Stimulated activated CD4-positive, alpha-beta T cell treated with anti-CD3 and anti-CD28 coated beads, Interleukin-1b, Interleukin-23, amount 100 ng/mL, for 1 hour (primary cell): ENCODE measurements around the gene BANF1.

Source experiments
- DNase-seq, 2 donors: peaks; one replicate each; pipeline ENCODE4 v3.0.0-alpha.2; 2020; ENCODE audit warnings: low read depth in 2 of 2

The BANF1 gene, protein sequence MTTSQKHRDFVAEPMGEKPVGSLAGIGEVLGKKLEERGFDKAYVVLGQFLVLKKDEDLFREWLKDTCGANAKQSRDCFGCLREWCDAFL

DNA sequence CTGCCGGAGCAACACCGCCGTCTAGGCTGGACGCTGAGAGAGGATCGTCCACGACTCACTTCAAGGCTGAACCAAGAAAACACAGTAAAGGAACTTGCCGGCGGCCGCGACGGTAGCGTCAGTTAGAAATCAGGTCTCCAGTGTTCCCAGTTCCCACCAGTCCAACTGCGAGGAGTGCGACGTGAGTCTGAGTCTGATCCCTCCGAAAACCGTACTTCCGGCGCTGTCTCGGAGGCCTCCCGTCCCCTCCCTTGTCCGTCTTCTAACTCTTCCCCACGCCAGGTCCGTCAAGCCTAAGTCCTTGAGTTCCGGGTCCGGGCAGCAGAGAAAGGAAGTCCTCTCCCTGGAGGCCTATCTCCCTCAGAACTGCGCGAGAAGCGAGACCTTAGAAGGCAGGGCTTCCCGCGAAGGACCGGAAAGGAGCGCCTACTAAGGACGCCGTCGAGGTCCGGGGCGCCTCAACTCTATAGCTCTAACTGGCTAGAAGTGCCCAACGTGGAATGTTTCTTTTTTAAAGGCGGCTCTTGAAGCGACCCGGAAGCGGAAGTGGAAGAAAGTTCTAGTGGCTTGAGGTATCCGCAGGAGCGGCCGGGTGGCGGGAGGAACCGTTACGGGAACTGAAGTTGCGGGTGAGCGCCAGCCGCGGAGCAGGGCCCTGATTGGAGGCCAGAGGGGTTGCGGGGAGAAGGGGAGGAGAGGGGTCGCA is at the start of gene BANF1, which contains the start of gene EIF1AD:
Gene BANF1 (plus strand): TSS at position 562 of the 706 bp plus-strand sequence. CDS start 748 bp downstream, outside the sequence.
Gene EIF1AD (minus strand): TSS at position 216 of the 706 bp plus-strand sequence. CDS start 1,768 bp downstream, outside the sequence.
- DNase-seq, result peak; percentile 70 to 74

DNA sequence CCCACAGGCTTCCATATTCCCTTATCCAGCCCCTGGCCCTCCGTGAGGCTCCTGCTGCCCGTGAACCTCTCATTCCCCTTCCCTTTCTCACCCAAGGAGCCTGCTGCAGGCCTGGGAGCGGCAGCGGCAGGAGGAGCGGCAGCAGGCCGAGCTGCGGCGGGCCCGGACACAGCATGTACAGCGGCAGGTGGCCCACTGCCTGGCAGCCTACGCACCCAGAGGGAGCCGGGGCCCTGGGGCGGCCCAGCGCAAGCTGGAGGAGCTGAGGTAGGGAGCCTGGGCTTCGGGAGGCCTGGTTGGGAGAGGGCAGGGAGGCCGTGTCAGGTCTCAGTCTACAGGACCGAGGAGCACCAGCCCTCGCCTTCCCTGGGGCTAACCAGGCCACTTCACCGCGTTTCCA is 48.8 kb upstream of the BANF1 start:
- DNase-seq, result no peak

DNA sequence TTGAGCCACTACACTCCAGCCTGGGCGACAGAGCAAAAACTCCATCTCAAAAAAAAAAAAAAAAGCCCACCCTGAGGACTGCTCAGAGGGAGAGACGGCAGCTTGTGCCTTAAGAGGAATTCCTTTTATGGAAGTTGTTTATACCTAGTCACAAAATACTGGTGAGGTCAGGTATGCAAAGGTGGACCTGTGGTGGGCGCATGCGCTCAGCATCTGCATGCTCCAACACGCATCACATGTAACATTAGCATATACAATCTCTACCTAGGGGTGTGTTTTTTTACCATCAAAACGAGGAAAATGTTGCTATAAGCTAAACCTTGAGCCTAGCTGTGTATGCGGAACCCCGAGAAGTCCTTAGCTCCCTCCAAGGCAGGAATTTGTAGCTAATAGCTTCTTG is 47.5 kb upstream of the BANF1 start:
- no peak for DNase-seq

DNA sequence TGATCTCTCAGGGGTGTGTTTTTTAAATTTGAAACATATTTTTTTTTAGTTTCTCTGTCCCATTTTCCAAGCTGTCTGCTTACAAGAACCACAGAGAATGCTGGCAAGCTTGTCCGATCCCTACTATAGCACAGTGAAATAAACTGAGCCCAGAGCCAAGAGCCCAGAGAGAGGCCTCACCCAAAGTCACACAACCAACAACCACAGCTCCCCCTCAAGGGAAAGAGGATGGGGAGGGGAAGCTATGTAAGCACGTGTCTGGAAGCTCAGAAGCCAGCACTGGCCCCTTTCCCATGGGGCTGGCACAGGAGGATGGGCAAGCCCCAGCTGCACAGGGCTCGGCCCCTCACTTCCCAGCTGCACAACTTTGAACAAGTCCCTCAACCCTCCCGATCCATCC is 44.0 kb upstream of the BANF1 start:
- DNase-seq, result no peak

DNA sequence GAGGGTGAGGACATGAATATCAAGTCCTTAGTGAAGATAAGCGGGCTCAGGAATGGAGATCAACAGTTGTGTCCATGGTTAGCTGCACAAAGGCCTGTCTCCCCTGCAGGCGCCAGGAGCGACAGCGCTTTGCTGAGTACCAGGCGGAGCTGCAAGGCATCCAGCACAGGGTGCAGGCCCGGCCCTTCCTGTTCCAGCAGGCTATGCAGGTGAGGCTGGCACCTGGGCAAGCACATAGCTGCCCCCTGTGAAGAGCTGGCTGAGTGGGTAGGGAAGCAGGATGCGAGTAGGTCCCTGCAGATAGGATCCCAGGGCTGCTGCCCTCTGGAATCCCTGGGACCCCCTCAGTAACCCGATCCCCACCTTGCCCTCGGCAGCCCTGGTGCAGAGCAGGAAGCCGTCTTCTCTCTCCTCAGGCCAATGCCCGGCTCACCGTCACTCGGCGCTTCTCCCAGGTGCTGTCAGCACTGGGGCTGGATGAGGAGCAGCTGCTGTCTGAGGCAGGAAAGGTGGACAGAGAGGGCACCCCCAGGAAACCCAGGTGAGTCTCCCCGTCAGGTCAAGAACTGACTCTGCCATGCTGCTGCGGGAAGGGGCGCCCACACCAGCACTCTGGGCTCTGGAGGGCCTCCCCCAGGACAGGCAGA is 43.4 kb upstream of the BANF1 start:
- no peak for DNase-seq

DNA sequence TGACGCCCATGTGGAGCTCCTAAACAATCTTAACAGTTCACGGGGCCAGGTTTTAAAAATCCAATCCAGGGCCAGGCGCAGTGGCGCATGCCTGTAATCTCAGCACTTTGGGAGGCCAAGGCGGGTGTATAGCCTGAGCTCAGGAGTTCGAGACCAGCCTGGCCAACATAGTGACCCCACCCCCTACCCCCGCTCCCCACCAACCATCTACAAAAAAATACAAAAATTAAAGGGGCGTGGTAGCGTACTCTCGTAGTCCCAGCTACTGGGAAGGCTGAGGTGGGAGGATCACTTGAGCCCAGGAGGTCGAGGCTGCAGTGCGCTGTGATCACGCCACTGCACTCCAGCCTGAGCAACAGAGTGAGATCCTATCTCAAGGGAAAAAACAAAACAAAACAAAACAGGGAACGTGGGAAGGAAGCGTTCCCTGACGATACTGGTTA is 41.5 kb upstream of the BANF1 start:
- no peak for DNase-seq

DNA sequence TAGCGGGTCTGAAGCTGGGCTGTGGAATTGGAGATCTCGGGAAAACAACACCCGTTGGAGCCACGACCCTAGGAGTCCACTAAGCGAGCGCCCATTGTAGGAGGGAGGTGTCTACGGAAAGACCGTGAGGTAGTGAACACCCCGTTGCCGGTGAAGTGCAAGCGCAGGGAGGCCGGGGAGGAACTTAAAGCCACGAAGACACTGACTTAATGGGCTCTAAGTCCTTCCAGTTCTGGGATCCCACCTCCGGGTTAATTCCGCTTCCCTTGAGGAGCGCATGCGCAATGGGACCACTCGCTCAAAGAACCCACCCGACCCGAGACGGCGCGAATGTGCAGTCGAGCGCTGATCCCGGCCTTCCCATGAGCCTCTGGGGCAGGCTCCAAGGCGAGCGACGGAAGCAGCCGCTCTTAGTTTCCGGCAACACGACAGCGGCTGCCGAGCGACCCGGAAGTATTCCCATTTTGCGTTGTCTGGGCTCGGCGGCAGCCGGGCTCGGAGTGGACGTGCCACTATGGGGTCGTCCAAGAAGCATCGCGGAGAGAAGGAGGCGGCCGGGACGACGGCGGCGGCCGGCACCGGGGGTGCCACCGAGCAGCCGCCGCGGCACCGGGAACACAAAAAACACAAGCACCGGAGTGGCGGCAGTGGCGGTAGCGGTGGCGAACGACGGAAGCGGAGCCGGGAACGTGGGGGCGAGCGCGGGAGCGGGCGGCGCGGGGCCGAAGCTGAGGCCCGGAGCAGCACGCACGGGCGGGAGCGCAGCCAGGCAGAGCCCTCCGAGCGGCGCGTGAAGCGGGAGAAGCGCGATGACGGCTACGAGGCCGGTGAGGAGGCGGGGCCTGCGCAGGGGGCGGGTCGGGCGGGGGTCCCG is 40.8 kb upstream of the BANF1 start, which contains the start of gene SART1:
Gene SART1 (plus strand): TSS at position 468 of the 874 bp plus-strand sequence. CDS start 47 bp downstream, at position 515.
- DNase-seq, result peak; percentile 79 to 90

DNA sequence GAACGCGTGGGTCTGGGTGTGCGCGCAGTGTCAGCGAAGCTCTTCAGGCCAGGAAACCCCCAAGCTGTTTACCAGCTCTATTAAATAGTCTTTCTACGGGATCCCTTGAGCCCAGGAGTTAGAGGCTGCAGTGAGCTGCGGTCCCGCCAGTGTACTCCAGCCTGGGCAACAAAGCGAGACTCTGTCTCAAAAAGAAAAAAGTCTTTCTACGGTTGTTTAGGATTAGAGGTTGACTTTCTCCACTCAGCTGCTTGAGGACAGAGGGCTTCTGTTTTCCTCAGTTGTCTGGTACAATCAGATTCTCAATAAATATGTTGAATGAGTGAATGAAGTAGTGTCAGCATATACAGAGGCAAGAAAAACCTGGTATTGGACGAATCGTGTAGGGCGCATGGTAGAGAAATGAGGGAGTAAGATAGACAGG is 40.1 kb upstream of the BANF1 start:
- no peak for DNase-seq

DNA sequence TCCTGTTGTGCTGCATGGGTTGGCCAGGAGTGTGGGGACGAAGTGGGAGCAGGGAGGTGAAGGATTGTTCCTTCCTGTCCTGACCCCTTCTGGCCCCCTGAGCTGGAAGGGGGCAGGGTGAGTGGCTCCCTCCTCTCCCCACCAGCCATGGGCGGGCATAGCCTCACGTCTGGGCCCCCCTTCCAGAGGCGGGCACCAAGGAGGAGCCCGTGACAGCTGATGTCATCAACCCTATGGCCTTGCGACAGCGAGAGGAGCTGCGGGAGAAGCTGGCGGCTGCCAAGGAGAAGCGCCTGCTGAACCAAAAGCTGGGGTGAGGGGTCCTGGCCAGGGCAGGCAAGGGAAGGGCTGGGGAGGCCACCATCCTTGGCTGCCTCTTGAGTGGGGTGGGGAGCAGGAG is 37.4 kb upstream of the BANF1 start:
- no peak for DNase-seq

DNA sequence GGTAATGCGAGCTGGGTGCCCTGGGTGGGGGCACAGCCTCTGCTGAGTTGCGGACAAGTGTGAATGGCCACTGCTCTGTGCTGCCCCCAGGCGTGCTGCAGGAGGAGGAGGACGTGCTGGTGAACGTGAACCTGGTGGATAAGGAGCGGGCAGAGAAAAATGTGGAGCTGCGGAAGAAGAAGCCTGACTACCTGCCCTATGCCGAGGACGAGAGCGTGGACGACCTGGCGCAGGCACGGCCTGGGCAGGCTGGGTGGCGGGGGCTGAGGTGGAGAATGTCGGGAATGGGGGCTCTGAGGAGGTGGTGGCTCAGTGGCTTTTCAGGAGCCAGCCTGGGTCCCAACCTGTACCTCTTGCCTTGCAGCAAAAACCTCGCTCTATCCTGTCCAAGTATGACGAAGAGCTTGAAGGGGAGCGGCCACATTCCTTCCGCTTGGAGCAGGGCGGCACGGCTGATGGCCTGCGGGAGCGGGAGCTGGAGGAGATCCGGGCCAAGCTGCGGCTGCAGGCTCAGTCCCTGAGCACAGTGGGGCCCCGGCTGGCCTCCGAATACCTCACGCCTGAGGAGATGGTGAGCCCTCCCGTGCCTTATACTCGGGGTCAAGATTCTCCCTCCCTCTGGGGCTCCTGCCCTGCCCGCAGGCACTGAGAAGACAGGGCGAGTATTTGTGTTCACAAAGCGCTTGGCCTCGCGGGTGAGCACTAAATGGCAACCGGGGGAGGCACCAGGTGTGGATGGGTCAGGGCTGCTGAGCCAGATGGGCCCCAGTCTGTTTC is 36.1 kb upstream of the BANF1 start:
- no peak for DNase-seq

DNA sequence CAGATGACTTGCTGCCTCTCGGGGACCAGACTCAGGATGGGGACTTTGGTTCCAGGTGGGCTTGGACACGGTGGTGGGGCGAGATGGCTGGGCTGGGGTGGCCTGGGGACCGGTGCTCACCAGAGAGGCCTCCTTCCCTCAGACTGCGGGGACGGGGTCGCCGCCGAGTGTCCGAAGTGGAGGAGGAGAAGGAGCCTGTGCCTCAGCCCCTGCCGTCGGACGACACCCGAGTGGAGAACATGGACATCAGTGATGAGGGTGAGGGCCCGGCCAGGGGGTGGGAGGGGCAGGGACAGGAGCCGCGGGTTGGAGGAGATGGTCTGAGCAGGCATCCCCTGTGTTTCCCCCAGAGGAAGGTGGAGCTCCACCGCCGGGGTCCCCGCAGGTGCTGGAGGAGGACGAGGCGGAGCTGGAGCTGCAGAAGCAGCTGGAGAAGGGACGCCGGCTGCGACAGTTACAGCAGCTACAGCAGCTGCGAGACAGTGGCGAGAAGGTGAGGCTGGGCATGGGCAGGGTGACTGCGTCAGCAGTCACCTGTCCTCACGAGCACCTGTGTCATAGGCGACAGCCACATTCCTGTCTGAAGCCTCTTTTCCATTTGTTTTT is 34.9 kb upstream of the BANF1 start:
- DNase-seq, result no peak

DNA sequence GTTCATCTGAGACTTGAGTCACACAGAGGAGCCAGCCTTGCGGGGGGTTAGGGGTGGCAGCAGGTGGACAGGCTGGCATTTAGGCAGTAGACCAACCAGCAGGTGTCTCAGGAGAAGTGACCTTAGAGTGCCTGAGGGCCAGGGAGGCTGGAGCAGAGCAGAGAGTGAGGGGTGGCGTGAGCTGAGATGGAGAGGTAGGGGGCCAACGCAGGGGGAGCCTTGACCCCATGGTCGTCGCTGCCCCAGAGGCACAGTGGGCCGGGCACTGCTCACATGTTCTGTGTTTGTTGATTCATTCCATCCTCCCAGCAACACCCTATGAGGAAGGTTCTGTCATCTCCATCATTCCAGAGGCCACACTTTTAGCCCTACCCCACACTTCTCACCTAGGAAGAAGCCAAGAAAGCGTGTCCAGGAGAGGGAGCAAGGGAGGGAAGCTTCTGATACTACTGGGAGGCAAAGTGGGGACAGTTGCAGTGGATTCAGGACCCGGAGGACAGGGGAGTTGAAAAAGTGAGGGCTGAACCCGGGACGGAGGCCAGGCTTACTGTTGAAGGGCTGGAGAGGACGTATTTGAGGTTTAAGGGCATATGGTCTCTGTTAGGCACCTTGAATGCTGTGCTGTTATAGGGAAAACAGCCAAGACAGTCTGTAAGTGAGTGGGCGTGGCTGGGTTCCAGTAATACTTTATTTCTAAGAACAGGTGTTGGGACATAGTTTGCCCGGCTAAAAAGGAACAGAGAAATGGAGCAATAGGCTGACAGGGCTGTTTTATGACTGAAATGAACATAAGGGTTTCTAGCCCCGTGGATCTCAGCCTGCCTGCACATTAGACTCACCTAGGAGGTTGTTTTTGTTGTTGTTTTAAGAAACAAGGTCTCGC is 33.5 kb upstream of the BANF1 start:
- DNase-seq, result no peak

DNA sequence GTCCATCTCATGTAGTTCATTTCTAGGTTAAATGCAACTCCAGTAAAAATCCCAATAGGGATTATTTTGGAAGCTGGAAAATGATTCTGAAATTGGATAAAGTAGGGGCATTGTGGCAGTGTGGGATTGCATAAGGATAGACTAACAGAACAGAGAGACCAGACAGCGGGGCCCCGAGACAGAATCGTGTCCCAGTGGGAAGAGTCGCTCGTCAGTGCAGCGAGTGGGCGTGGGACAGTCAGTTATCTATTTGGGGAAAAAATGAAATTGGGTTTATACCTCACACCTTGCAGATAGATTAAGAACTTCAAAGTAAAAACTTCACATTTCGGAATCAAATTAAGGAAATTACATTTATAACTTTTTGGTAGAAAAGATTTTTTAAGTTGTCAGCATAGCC is 30.2 kb upstream of the BANF1 start:
- DNase-seq, result no peak

DNA sequence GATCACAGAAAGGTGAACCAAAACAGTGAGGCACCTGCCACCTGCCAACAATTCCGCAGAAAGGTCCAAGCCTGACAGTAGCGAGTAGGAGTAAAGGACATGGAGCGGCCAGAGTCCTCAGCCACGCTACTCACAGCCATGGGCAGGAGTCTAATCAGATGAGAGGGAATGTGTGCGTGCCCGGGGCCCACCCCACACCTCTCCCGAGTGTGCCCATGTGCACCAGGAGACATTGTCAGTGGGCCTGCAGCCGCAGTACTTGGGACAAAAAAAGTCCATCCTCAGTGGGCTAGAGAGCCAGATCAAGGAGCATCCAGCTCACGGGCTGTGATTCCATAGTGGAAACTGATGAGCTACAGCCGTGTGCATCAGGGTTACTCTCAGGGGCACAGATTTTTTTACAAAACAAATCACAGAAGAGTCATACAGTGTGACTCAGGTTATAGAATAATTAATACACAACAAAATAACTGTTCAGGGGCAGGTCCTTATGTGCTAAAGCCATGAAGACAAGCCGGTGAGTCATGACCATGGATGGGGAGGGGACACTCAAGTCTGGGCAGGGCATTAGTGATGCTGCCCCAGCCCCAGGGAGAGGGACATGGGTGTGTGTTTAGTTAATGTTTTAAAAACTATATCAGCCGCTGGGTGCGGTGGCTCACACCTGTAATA is 28.7 kb upstream of the BANF1 start:
- no peak for DNase-seq

DNA sequence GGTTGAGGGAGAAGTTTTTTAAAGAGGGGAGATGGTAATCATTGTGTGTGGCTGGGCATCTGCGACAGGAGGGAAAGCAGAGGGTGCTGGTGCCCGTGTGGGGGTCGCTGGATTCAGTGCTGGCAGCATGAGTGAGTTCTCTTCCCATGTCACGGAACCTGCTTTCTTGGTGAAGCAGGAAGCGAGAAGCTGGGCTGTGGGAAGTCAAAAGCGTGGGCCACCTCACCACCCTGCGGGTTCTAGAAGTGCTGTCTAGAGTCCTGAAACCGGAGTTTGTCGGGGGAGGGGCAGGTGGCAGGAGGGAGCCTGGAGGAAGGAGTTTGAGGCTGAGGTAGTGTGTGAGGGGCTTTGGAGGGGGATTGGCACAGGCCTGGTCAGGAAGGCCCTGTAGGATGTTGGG is 26.5 kb upstream of the BANF1 start:
- no peak for DNase-seq

DNA sequence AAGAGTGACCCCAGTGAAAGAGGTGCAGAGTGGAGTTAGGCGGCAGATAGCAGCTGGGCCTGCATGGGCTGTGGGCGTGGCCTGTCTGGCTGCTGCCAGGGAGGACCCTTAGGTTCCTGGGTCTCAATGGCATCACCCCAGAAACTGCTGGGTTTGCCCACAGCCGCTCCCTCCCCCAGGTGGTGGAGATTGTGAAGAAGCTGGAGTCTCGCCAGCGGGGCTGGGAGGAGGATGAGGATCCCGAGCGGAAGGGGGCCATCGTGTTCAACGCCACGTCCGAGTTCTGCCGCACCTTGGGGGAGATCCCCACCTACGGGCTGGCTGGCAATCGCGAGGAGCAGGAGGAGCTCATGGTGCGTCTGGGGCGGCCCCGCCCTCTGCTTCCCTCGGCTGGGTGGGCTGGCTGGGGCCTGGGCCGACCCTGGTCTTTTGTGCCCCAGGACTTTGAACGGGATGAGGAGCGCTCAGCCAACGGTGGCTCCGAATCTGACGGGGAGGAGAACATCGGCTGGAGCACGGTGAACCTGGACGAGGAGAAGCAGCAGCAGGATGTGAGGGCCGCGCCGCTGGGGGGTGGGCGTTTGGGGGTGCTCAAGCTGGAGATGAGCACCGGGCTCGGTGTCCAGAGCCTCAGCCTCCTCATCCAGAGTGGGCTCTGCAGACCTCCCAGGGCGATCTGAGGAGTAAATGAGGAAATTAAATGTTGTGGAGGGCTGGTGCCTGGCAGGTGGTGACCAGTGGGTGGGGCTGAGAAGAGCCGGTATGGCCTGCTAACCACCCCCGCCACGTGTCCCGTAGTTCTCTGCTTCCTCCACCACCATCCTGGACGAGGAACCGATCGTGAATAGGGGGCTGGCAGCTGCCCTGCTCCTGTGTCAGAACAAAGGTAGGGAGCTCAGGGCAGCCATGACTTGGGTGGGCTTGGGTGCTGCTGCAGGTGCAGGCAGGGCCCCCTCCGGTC is 25.8 kb upstream of the BANF1 start:
- no peak for DNase-seq

DNA sequence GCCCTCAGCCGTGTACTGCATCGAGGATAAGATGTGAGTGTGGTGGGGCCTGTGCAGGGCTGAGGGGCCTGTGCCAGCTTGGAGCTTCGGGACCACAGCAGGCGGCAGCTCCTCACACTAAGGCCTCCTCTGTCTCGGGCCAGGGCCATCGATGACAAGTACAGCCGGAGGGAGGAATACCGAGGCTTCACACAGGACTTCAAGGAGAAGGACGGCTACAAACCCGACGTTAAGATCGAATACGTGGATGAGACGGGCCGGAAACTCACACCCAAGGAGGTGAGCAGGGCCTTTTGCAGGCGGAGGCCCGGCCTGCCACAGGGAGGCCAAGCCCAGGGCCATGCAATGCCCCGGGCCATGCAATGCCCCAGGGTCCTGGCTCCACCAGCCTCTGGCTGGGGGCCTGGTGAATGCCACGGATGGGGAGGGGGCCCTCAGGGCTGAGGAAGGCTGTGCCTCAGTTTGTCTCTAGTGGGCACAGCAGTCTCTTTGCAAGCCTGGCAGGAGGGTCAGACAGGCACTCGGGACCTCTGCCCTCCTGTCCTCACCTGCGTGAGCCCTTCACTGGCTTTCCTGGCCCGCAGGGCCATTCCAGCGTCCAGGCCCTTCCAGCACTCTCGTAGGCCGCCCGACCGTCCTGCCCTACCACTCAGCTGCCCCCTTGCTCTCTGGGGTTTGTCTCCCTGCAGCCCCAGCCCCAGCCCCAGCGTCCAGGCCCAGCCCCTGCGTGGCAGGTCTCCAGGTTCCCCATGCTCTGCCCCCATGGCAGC is 24.5 kb upstream of the BANF1 start:
- no peak for DNase-seq
